SK-N-MC (cell line): ENCODE results near the gene PIAS4.
"Not testable (repeated sequence)": the region's sequence is repeated elsewhere in the genome, so short reads cannot be mapped to it uniquely, and the experiment has no call there.

ENCODE experiments used
- DNase-seq: peaks from one replicate; pipeline ENCODE4 v3.0.0-alpha.2; 2011; ENCODE audit warnings: low read depth, low spot score
- H3K27ac ChIP-seq: fragments of 200-600 bp; sonication (generic); 2 replicates; pipeline ENCODE4 v1.5.1; 2016; ENCODE audit warnings: mixed run types
- H3K36me3 ChIP-seq: fragments of 200-600 bp; sonication (generic); 2 replicates; pipeline ENCODE4 v1.6.1; 2017; ENCODE audit warnings: antibody characterized with exemption, low read length, mixed read lengths; ENCODE audit not compliant: insufficient read depth
- H3K4me3 ChIP-seq: fragments of 200-600 bp; sonication (generic); 2 replicates; pipeline ENCODE4 v1.5.1; 2016
- H3K9ac ChIP-seq: fragments of 200-600 bp; sonication (generic); 2 replicates; pipeline ENCODE4 v1.8.0; 2017; ENCODE audit warnings: mixed run types, mixed read lengths; ENCODE audit not compliant: insufficient read length
- H3K9me3 ChIP-seq: fragments of 200-600 bp; sonication (generic); 2 replicates; pipeline ENCODE4 v1.6.1; 2017; ENCODE audit warnings: low read depth, mild to moderate bottlenecking, antibody characterized with exemption, low read length, moderate library complexity, mixed read lengths
- EZH2 ChIP-seq: fragments of 200-600 bp; sonication (generic); IDR thresholded peaks from one replicate; pipeline ENCODE4 v1.6.1; 2017; ENCODE audit warnings: antibody characterized with exemption
- FOXP2 ChIP-seq: optimal IDR thresholded peaks from 2 replicates; pipeline ENCODE3; 2011; ENCODE audit warnings: mild to moderate bottlenecking, moderate library complexity; ENCODE audit not compliant: insufficient read depth; ENCODE audit errors: extremely low read length, control extremely low read depth
- POLR2AphosphoS5 ChIP-seq: IDR thresholded peaks from 2 replicates; pipeline ENCODE4 v1.6.1; 2012; ENCODE audit warnings: mild to moderate bottlenecking, low read depth, low read length, borderline replicate concordance

The PIAS4 gene

GRCh38 chr19:3966051-3967017 is 41.2 kb upstream of the PIAS4 start:
- Histone ChIP-seq H3K27ac (no peak overlapping the region), H3K4me3 (no peak overlapping the region), H3K9ac (no peak overlapping the region), H3K9me3 (no peaks in the 10 kb centered on the region), H3K36me3 (peaks cover 32% of the 10 kb centered on the region; the same call in 1 of the 2 replicates)
- TF ChIP-seq FOXP2 (no peak), POLR2AphosphoS5 (no peak), EZH2 (no peak)
- DNase-seq = no peak

- H3K9me3 ChIP-seq, H3K4me3 ChIP-seq, DNase-seq: not testable (repeated sequence)
- peaks cover 30% of the 10 kb centered on the region; the same call in 1 of the 2 replicates for H3K36me3 ChIP-seq
- H3K9ac ChIP-seq = peak overlapping the region; percentile 62
- peak overlapping the region; percentile 92 for H3K27ac ChIP-seq
These were observed 39.6 kb upstream of the PIAS4 start for GRCh38 chr19:3967983-3968382.

GRCh38 chr19:3968556-3969434 is 38.7 kb upstream of the PIAS4 start:
- Histone ChIP-seq H3K4me3 (peak overlapping the region; percentile 93), H3K36me3 (peaks cover 22% of the 10 kb centered on the region; the same call in 1 of the 2 replicates), H3K9ac (peak overlapping the region; percentile 98), H3K9me3 (no peaks in the 10 kb centered on the region), H3K27ac (peak overlapping the region; percentile 92)
- peak; percentile 68 for TF ChIP-seq FOXP2
- TF ChIP-seq POLR2AphosphoS5 = no peak
- TF ChIP-seq EZH2 = no peak
- DNase-seq = peak; percentile 88

- Histone ChIP-seq H3K9me3 (no peaks in the 10 kb centered on the region), H3K9ac (peak overlapping the region; percentile 98), H3K4me3 (peak overlapping the region; percentile 93), H3K27ac (peak overlapping the region; percentile 92), H3K36me3 (peaks cover 19% of the 10 kb centered on the region; the same call in 1 of the 2 replicates)
- TF ChIP-seq POLR2AphosphoS5 = no peak
- TF ChIP-seq EZH2 = no peak
- TF ChIP-seq FOXP2 = no peak
- DNase-seq = no peak
These were observed 37.9 kb upstream of the PIAS4 start for GRCh38 chr19:3969435-3970312.

GRCh38 chr19:3970313-3970807 is 37.2 kb upstream of the PIAS4 start:
- Histone ChIP-seq H3K27ac (peak overlapping the region; percentile 92), H3K9me3 (no peaks in the 10 kb centered on the region), H3K36me3 (peaks cover 22% of the 10 kb centered on the region), H3K4me3 (peak overlapping the region; percentile 93), H3K9ac (peak overlapping the region; percentile 98)
- TF ChIP-seq POLR2AphosphoS5 = no peak
- no peak for TF ChIP-seq EZH2
- no peak for TF ChIP-seq FOXP2
- no peak for DNase-seq

GRCh38 chr19:3970808-3971598 is 36.5 kb upstream of the PIAS4 start, which contains the start of gene DAPK3:
Gene DAPK3, minus strand, starts transcription at chr19:3971099. Its CDS starts 1,364 bp downstream, at chr19:3969735.
- peak; percentile 70; the same call in 1 of the 2 replicates for TF ChIP-seq POLR2AphosphoS5
- no peak for TF ChIP-seq FOXP2
- Histone ChIP-seq H3K27ac (peak within 1 kb of the TSS; percentile 92), H3K9ac (peak within 1 kb of the TSS; percentile 98), H3K4me3 (peak within 1 kb of the TSS; percentile 93), H3K36me3 (peaks cover 25% of the 10 kb centered on the region), H3K9me3 (no peaks in the 10 kb centered on the region)
- DNase-seq = no peak

GRCh38 chr19:3975144-3975543 is 32.4 kb upstream of the PIAS4 start:
- Histone ChIP-seq H3K36me3 (peaks cover 49% of the 10 kb centered on the region), H3K4me3 (no peak overlapping the region), H3K27ac (no peak overlapping the region), H3K9ac (no peak overlapping the region), H3K9me3 (no peaks in the 10 kb centered on the region)
- TF ChIP-seq FOXP2 (no peak), EZH2 (no peak), POLR2AphosphoS5 (no peak)
- DNase-seq = no peak
